GM04504 (cell line): ENCODE results near the gene C3orf70.

Experiments used
- DNase-seq: peaks from one replicate; pipeline ENCODE4 v3.0.0-alpha.2; 2012; ENCODE audit warnings: low read depth

C3orf70 gene

GRCh38 chr3:185087419-185087818, 65.4 kb downstream of the C3orf70 start:
- no peak for DNase-seq

GRCh38 chr3:185084901-185085300, 68.0 kb downstream of the C3orf70 start:
- DNase-seq = peak; percentile 72

- no peak for DNase-seq
Measured at GRCh38 chr3:185084402-185084801, 68.5 kb downstream of the C3orf70 start.

- no peak for DNase-seq
Measured at GRCh38 chr3:185082829-185083228, 70.0 kb downstream of the C3orf70 start.

GRCh38 chr3:185082149-185082548, 70.7 kb downstream of the C3orf70 start:
- DNase-seq = no peak

GRCh38 chr3:185081521-185081920, 71.3 kb downstream of the C3orf70 start:
- no peak for DNase-seq

GRCh38 chr3:185079625-185080024, 73.2 kb downstream of the C3orf70 start:
- DNase-seq = no peak

- DNase-seq = no peak
Measured at GRCh38 chr3:185076219-185076618, 76.6 kb downstream of the C3orf70 start.

GRCh38 chr3:185075547-185075946, 77.3 kb downstream of the C3orf70 start:
- no peak for DNase-seq

GRCh38 chr3:185071287-185071800, 81.5 kb downstream of the C3orf70 start:
- no peak for DNase-seq

- DNase-seq = no peak
Measured at GRCh38 chr3:185070491-185071286, 82.2 kb downstream of the C3orf70 start.

GRCh38 chr3:185069037-185070030, 83.5 kb downstream of the C3orf70 start:
- no peak for DNase-seq

GRCh38 chr3:185067173-185067572, 85.7 kb downstream of the C3orf70 start:
- no peak for DNase-seq

GRCh38 chr3:185066251-185066650, 86.6 kb downstream of the C3orf70 start:
- DNase-seq = no peak

GRCh38 chr3:185065059-185065458, 87.8 kb downstream of the C3orf70 start:
- DNase-seq = no peak

GRCh38 chr3:185063431-185063830, 89.4 kb downstream of the C3orf70 start:
- no peak for DNase-seq

GRCh38 chr3:185062191-185062590, 90.7 kb downstream of the C3orf70 start:
- DNase-seq = no peak

- DNase-seq = no peak
Measured at GRCh38 chr3:185060655-185061054, 92.2 kb downstream of the C3orf70 start.

- DNase-seq = no peak
Measured at GRCh38 chr3:185059766-185060165, 93.1 kb downstream of the C3orf70 start.

GRCh38 chr3:185058796-185059195, 94.1 kb downstream of the C3orf70 start:
- no peak for DNase-seq

- DNase-seq = no peak
Measured at GRCh38 chr3:185057829-185058228, 95.0 kb downstream of the C3orf70 start.

GRCh38 chr3:185056908-185057307, 96.0 kb downstream of the C3orf70 start:
- no peak for DNase-seq

- DNase-seq = no peak
Measured at GRCh38 chr3:185052631-185053030, 100.2 kb downstream of the C3orf70 start.
